HG02981 (cell line): ENCODE results near the gene SERP2.

ENCODE experiments used
- ATAC-seq: cut with Tn5 transposase; IDR thresholded peaks from one replicate; pipeline ENCODE4 v1.9.1; 2021; ENCODE audit warnings: mild to moderate bottlenecking, moderate library complexity; ENCODE audit not compliant: unreplicated experiment

Gene SERP2

DNA sequence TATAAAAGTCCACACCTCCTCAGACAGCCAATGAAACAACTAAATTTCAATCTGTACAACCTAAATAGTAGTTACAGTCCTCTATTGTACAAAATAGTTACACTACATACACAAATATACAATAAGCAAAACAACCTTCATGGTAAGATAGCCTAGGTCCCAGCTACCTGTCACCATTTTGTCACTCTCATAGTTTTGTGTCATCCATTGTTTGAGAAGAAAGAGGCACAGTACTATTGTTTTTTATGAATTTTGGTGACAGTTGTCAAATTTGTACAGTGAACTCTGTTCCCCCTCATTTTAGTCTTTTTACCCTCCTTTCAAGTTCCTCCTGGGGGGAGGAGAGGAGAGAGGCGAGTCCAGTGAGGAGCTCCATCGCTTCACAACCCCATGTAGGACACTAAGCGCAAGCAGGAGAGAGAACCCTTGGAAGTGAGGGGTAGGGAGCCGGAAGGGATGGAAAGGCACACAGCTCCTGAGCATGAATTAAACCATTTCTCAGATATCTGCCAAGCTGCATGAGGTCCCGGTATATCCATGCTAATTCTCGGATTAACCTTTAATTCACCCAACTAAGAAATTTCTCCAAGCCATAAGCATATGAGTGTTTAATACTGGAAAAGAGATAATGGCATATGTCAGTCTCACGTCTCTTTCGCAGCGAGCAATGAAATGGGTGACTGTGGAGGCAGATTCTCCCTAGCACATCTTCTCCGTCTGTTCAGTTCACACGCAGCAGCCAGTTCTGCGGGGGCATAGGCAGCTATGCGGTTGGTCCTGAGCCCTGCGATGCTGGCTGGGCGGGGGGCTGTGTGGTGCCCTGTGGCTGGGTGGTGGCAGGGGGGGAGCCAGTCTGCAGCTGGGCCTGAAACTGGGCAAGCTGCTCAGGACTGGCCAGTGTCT, 60.5 kb downstream of the SERP2 start:
- no peak for ATAC-seq

DNA sequence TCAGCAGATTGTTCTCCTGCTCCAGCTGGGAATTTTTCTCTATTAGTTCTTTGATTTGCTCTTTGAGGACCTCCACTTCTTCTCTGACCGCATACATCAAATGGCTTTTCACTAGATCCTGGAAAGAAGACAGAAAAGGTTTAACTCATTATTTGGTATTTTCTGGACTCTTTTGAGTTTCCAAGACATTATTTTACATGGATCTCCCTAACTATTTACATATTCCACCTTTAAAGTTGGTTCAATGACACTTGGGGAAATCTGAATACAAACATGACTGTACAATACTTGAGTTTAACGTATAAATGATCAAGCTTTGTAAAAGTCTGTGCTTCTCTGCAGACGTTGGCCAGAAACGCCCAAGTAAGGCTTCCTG, 61.1 kb downstream of the SERP2 start:
- ATAC-seq: no peak

DNA sequence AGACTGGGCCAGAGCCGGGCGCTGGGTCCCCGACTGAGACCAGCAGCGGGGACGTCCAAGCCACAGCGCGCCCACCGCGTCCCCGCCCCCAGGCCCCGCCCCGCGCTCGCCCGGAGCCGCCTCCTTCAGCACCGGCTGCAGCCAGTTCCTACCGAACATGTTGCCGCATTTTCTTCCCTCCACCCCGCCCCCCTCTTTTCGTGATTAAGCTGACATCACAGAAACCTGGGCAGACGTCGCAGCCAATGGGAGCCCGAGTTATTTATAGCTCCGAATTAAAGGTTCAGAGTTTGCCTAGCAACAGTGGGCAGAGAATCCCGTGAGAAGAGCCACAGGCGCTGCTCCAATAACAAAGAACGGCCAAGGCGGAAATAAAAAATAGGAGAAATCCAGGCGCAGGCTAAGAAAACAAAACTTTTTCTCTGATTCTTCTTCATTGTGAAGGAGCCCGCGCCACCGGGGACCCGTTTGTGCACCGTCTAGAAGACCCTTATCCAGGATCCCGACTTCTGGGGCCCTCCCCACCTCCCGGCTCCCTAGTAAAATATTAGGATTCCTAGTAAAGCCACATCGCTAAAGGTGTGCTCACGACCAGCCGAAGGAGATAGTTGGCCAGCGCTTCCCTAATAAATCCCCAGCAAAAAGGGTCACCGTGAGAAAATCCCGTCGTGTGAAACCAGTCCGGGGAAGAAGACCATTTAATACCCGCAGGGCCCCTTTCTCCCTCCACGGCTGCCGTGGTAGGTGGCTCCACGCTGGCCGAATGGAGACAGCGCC, 61.7 kb downstream of the SERP2 start:
- peak; percentile 72 for ATAC-seq

DNA sequence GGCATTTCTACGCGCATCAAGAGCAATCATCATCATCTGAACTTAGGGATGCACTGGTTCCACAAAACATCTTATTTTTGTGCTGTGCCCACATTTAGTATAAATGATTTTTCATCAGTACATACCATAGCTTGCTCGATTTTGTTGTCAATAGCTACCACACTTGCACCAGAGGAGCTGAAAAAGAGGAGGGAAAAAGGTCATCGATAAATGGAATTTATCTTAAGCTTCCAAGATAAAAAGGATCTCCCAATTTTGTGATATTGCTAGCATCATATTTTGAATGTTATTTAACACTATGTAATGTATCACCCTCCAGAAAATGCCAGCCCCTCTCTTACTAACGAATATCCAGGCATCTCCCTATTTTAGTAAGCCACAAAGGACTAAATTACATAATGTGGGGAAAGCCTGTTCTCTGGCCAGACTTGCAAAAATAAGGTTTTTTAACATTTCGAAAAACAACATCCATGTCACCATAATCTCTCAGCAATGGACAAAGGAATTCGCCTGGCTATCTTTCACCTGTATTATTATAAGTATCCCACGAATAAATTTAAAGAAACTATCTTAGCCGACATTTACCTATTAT, 62.4 kb downstream of the SERP2 start:
- ATAC-seq: no peak

DNA sequence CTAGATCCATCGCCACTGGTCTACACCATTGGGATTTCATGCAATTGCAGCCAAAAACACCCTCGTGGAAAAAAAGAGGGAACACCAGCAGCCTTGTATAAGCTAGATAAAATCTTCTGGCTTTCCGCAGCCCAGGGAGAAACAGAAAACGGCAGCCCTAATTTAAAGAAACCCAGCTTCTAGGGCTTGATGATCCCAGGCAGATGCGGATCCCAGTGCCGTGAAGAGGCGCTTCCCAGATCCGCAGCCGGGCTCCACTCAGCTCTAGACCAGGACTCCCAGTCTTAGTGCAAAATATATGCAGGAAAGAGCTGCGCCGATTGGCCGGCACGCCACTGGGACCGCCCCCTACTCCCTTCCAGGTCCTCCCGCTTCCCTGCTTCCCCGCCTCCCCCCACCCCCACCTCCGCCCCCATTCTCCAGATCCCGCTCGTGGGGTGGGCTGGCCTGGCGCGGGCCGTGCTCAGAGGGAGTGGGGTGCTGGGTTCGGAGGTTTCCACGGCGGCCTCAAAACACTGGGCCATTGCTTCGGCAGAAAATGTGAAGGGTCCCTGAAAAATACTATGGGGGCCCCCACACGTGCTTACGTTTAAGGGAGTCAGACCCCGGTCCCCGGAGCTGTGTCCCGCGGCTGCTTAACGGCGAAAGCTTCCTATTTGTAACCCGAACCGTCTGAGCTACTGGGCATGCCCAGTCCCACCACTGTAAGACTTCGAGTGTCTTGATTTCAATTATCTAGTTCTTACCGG, 63.1 kb downstream of the SERP2 start:
- ATAC-seq: no peak

DNA sequence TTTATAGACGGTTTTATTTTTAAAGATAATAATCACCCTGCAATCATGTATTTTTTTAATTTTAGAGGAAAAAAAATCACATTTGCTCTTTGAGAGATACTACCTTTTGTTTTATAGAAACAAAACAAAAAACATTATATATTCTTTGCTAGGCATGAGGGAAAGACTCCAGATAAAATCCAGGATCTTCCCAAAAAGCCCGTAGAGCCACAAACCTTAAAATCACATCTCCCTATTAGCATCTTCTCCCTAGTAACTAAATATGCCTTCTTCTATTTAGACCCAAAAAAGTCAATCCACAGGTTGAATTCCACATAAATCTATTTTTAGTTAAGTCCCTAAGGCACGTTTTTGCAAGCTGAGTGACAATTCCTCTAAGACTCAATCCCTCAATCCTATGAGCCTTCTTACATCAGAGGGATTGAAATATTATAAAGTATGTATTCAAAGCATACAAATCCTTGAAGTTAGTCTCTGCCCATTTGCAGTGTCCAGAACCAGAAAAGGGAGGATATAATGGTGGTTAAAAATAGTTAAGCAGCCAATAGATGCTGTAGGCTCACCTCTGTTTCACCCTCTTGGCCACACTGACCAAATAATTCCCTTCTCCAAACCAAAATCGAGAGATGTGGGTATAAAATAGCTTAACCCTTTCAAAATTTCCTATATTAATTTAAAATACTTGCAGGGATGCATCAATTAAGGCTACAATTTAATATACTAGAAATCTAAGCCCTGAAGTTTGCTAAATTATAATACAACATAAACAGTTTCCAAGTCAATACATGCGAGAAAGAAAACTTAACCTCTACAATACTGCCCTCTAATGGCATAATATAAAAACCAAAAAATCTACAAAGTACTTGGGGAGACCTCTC, 64.0 kb downstream of the SERP2 start:
- no peak for ATAC-seq

DNA sequence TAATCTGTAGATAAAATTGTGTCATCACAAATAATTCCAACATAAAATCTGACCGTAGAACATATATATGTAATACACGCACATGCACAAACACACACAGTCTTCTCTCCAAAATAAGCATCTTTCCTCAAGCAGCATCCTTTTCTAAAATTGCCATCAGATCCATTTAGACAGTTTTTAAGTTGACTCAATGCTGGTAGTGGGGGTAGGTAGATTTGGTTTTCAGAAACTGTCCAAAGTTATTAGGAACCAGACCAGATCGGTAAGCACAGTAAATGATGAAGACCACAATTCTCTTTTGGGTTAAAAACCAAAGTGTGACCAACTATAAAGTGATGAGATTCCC, 64.6 kb downstream of the SERP2 start:
- no peak for ATAC-seq

DNA sequence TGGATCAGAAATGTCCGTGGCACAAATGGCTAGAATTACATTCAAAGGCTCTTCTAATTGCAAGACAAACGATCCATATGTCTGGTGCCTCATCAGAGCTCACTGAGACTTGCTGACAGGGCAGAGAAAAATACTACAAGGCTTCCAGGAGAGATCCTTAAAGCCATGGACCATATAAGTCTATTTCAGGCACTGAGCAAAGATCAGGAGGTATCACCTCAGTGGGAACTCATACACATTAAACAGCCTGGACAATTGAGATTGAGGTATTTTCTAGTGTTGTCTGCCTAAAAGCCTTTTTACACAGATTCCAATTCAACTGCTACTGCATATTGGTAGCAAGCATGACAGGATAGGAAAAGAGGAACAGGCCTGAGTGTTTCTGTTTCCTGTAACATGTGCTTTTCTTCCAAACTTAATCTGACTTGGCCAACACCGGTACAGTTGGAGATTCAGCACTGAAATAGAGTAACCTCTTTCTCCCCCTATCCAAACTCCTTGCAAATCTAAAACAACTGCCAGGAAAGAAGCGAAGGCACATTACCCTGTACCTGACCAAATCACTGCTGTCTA, 65.9 kb downstream of the SERP2 start:
- ATAC-seq: no peak

DNA sequence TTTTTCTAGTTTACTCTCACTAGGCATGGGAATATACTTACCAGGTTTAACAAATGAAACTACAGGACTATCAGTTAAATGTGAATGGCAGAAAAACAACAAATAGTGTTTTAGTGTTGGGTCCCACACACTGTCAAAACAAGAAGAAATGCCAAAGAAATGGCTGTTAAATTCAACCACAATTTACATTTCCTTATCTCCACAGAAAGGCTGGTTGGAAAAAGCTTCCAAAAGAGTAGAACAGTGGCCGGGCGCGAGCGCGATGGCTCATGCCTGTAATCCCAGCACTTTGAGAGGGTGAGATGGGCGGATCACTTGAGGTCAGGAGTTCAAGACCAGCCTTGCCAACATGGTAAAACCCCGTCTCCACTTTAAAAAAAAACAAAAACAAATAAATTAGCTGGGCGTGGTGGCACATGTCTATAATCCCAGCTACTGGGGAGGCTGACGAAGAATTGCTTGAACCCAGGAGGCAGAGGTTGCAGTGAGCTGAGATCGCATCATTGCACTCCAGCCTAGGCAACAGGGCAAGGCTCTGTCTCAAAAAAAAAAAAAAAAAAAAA, 66.5 kb downstream of the SERP2 start:
- ATAC-seq: no peak
